ENCODE measurements around the gene NLRP11. TPM values are rescaled to one million over a fixed set of nuclear protein-coding genes. Genes with fewer than 3 reads are reported as not detected.

NLRP11 gene
- total and polyA plus RNA-seq, 2 donors (not counting 1 experiment from before 2014, with no cell fraction given) = under 0.01 TPM; not detected in 1

GRCh38 chr19:55855160-55855559, 23.4 kb upstream of the NLRP11 start:
- H3K27me3 ChIP-seq (ENCODE audit: control insufficient read depth, insufficient read depth, low read length) = no peaks in the 10 kb centered on the region
- no peaks in the 10 kb centered on the region for H4K20me1 ChIP-seq (ENCODE audit: control insufficient read depth, extremely low read depth, insufficient read depth, low read length)
- no peak for DNase-seq (ENCODE audit: low read depth in 2 of 2)
- H3K36me3 ChIP-seq (ENCODE audit: control insufficient read depth, insufficient read depth, low read length) = no peaks in the 10 kb centered on the region
- H3K4me2 ChIP-seq (ENCODE audit: extremely low read depth, insufficient read depth, low read length) = no peak overlapping the region
- TF ChIP-seq, protein P1, sequence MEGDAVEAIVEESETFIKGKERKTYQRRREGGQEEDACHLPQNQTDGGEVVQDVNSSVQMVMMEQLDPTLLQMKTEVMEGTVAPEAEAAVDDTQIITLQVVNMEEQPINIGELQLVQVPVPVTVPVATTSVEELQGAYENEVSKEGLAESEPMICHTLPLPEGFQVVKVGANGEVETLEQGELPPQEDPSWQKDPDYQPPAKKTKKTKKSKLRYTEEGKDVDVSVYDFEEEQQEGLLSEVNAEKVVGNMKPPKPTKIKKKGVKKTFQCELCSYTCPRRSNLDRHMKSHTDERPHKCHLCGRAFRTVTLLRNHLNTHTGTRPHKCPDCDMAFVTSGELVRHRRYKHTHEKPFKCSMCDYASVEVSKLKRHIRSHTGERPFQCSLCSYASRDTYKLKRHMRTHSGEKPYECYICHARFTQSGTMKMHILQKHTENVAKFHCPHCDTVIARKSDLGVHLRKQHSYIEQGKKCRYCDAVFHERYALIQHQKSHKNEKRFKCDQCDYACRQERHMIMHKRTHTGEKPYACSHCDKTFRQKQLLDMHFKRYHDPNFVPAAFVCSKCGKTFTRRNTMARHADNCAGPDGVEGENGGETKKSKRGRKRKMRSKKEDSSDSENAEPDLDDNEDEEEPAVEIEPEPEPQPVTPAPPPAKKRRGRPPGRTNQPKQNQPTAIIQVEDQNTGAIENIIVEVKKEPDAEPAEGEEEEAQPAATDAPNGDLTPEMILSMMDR (conservative IDR thresholded peaks at IDR 0.05 in 1 of 2, IDR thresholded peaks at IDR 0.05 in 1 of 2; ENCODE audit: low read depth in 1 of 2, low read length in 2 of 2) = no peak
- TF ChIP-seq EZH2 (IDR thresholded peaks at IDR 0.05; ENCODE audit: low read length, missing control alignments) = no peak
- H3K4me1 ChIP-seq (ENCODE audit: control insufficient read depth, extremely low read depth, insufficient read depth, low read length) = no peaks in the 10 kb centered on the region
- H3K9me3 ChIP-seq (ENCODE audit: control insufficient read depth, insufficient read depth, low read depth, low read length) = no peaks in the 10 kb centered on the region
- no peak overlapping the region for H3K27ac ChIP-seq (ENCODE audit: insufficient read depth, low read length)
- no peak overlapping the region for H2AFZ ChIP-seq (ENCODE audit: low read length)
- no peak overlapping the region for H3K4me3 ChIP-seq (replicated peaks in 1 of 4; ENCODE audit: control extremely low read depth in 1 of 4, insufficient read depth in 1 of 4, low read depth in 3 of 4, low read length in 4 of 4)
- no peak overlapping the region for H3K9ac ChIP-seq (ENCODE audit: insufficient read depth, low read length)
- H3K79me2 ChIP-seq (ENCODE audit: control insufficient read depth, insufficient read depth, low read length) = no peaks in the 10 kb centered on the region

DNA sequence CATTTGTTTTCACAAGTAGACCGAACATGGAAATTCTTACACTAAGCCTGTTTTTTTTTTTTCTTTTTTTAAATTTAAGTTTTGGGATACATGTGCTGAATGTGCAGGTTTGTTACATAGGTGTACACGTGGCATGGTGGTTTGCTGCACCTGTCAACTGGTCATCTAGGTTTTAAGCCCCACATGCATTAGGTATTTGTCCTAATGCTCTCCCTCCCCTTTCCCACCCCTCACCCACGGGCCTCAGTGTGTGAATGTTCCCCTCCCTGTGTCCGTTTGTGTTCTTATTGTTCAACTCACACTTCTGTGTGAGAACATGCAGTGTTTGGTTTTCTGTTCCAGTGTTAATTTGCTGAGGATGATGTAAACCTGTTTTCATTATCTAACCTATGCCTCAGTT, 7.1 kb upstream of the NLRP11 start:
- no peaks in the 10 kb centered on the region for H3K9me3 ChIP-seq (ENCODE audit: control insufficient read depth, insufficient read depth, low read depth, low read length)
- no peak overlapping the region for H3K4me2 ChIP-seq (ENCODE audit: extremely low read depth, insufficient read depth, low read length)
- DNase-seq (ENCODE audit: low read depth in 2 of 2) = no peak
- H3K9ac ChIP-seq (ENCODE audit: insufficient read depth, low read length) = no peak overlapping the region
- H3K4me1 ChIP-seq (ENCODE audit: control insufficient read depth, extremely low read depth, insufficient read depth, low read length) = no peaks in the 10 kb centered on the region
- no peak for TF ChIP-seq EZH2 (IDR thresholded peaks at IDR 0.05; ENCODE audit: low read length, missing control alignments)
- TF ChIP-seq, protein P1 (conservative IDR thresholded peaks at IDR 0.05 in 1 of 2, IDR thresholded peaks at IDR 0.05 in 1 of 2; ENCODE audit: low read depth in 1 of 2, low read length in 2 of 2) = no peak
- H3K27ac ChIP-seq (ENCODE audit: insufficient read depth, low read length) = no peak overlapping the region
- H3K27me3 ChIP-seq (ENCODE audit: control insufficient read depth, insufficient read depth, low read length) = no peaks in the 10 kb centered on the region
- H3K79me2 ChIP-seq (ENCODE audit: control insufficient read depth, insufficient read depth, low read length) = no peaks in the 10 kb centered on the region
- H2AFZ ChIP-seq (ENCODE audit: low read length) = no peak overlapping the region
- no peak overlapping the region for H3K4me3 ChIP-seq (replicated peaks in 1 of 4; ENCODE audit: control extremely low read depth in 1 of 4, insufficient read depth in 1 of 4, low read depth in 3 of 4, low read length in 4 of 4)
- no peaks in the 10 kb centered on the region for H3K36me3 ChIP-seq (ENCODE audit: control insufficient read depth, insufficient read depth, low read length)
- H4K20me1 ChIP-seq (ENCODE audit: control insufficient read depth, extremely low read depth, insufficient read depth, low read length) = no peaks in the 10 kb centered on the region

- H3K27me3 ChIP-seq (ENCODE audit: control insufficient read depth, insufficient read depth, low read length) = no peaks in the 10 kb centered on the region
- H3K79me2 ChIP-seq (ENCODE audit: control insufficient read depth, insufficient read depth, low read length) = no peaks in the 10 kb centered on the region
- no peak for TF ChIP-seq EZH2 (IDR thresholded peaks at IDR 0.05; ENCODE audit: low read length, missing control alignments)
- TF ChIP-seq, protein P1 (conservative IDR thresholded peaks at IDR 0.05 in 1 of 2, IDR thresholded peaks at IDR 0.05 in 1 of 2; ENCODE audit: low read depth in 1 of 2, low read length in 2 of 2) = no peak
- H3K27ac ChIP-seq (ENCODE audit: insufficient read depth, low read length) = no peak overlapping the region
- no peak overlapping the region for H2AFZ ChIP-seq (ENCODE audit: low read length)
- no peak overlapping the region for H3K9ac ChIP-seq (ENCODE audit: insufficient read depth, low read length)
- no peak overlapping the region for H3K4me3 ChIP-seq (replicated peaks in 1 of 4; ENCODE audit: control extremely low read depth in 1 of 4, insufficient read depth in 1 of 4, low read depth in 3 of 4, low read length in 4 of 4)
- no peak for DNase-seq (ENCODE audit: low read depth in 2 of 2)
- no peak overlapping the region for H3K4me2 ChIP-seq (ENCODE audit: extremely low read depth, insufficient read depth, low read length)
- H4K20me1 ChIP-seq (ENCODE audit: control insufficient read depth, extremely low read depth, insufficient read depth, low read length) = no peaks in the 10 kb centered on the region
- H3K4me1 ChIP-seq (ENCODE audit: control insufficient read depth, extremely low read depth, insufficient read depth, low read length) = no peaks in the 10 kb centered on the region
- H3K9me3 ChIP-seq (ENCODE audit: control insufficient read depth, insufficient read depth, low read depth, low read length) = no peaks in the 10 kb centered on the region
- H3K36me3 ChIP-seq (ENCODE audit: control insufficient read depth, insufficient read depth, low read length) = no peaks in the 10 kb centered on the region
These were observed 6.5 kb upstream of the NLRP11 start for GRCh38 chr19:55838251-55838650.

Measured in fibroblast of lung (primary cell).